Activated gamma-delta T cell (primary cell): ENCODE results near the gene CACFD1.

Source experiments
- DNase-seq: peaks from one replicate; lab custom pipeline; 2025; lab: John Stamatoyannopoulos, UW

CACFD1 gene

GRCh38 chr9:133518200-133518599 lies 58.4 kb downstream of the CACFD1 start:
- DNase-seq: no peak

DNA sequence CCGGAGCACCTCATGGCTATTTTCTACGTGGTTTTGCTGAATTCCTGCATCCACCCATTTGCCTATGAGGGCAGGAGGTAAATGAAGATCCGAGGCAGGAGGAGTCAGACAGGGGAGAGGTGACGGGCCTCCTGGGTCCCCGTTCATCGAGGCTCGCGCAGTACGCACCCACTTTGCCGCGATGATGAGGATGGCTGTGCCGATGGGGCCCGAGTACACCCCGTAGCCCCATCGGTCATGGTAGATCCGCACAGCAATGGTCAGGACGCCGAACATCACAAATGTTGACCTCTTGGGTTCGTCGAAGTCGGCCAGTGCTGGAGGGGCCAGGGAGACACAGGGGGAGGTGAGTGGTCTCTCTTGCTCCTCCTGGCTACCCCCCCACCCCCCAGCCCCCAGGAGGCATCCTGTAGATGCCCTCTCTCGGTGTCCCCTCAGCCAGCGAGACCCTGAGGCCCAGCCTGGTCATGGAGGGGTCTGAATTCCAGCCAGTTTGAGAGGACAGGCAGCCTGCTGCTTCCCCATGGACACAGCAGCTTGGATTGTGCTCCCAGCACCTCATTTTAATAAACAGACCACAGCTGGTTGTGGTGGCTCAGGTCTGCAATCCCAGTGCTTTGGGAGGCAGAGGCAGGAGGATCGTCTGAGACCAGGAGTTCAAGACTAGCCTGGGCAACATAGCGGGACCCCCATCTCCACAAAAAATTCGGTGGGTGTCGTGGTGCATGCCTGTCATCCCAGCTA lies 59.1 kb downstream of the CACFD1 start:
- no peak for DNase-seq

GRCh38 chr9:133519693-133520092 lies 59.9 kb downstream of the CACFD1 start:
- no peak for DNase-seq

DNA sequence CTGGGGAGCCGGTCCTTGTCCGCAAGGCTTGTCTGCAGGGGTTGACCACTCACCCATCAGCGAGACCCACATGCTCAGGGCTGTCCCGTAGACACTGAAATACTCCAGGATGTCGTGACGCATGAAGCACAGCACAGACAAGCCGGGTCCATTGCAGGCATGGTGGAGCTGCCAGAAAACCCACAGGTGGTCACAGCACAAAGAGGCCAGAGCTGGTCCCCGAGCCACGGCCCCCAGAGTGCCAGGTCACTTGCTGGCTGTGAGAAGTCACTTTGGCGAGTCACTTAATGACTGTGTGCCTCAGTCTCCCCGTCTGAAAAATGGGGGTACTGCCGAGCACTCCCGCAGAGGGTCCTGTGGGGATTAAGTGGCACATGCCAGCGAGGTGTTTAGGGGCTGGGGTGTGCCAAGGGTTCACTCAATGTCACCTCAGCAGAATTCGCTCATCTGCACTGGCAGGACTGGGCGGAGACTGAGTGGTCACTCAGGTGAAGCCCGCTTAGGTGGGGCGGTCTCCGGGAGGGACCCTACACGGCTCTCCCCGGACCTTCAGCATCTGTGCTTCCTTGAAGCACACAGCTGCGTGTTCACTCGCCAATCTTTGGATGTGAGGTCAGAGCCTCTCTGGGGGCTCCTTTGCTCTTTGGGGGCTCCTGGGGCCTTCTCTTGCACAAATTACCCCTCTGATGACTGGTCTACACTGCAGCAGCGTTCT lies 60.5 kb downstream of the CACFD1 start:
- no peak for DNase-seq
